ENCODE measurements around the gene BRIP1.
"Not testable (repeated sequence)": the region's sequence is repeated elsewhere in the genome, so short reads cannot be mapped to it uniquely, and the experiment has no call there.

BRIP1 gene

DNA sequence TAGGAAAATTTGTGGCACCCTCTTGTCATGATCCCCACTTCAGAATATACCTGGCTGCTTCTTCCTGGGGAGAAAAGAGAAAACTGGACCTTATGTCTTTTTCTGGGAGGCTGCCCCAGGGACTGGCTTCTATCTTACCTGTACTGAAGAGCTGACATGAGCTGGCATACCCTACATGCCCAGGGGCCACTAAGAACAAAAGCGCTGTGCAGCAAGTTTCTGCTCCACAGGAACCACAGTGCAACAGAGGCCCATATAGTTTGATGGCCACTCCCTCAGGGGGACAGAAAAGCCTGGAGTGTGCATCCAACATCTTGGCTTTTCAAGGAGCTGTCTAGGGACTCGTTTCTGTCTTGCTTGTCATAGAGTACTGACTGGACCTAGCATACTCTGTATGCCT, 175.6 kb downstream of the BRIP1 start:
- no peak overlapping the region for H3K4me3 ChIP-seq (ENCODE audit: low read length)
- H3K36me3 ChIP-seq (ENCODE audit: insufficient read depth, low read length) = no peaks in the 10 kb centered on the region
- no peak overlapping the region for H3K9ac ChIP-seq (ENCODE audit: low read depth, low read length)
- no peak overlapping the region for H3K4me2 ChIP-seq (ENCODE audit: low read length)
- no peaks in the 10 kb centered on the region for H3K27me3 ChIP-seq (ENCODE audit: control insufficient read depth, insufficient read depth, low read length)
- H3K9me3 ChIP-seq (replicated peaks; ENCODE audit: low read length) = no peaks in the 10 kb centered on the region
- no peaks in the 10 kb centered on the region for H3K4me1 ChIP-seq (ENCODE audit: control insufficient read depth, insufficient read depth, low read length)

DNA sequence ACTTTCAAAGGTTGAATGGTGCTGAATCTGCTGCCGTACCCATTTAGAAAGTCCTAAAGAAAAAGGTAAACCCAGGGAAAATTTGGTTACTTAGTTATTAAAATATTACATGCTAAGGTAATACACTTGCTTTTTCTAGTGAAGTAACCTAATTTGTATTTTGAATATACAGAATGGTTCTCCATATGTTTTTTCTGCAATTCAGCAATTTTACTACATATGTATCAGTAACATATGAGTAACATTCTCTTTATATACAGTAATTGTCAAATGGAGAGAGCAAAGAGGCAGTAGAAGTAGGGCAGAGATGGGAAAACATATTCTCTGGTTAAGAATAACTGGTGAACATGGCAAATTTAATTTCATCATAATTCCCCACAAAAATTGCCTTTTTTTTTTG, 177.2 kb downstream of the BRIP1 start:
- Histone ChIP-seq H3K4me2 (ENCODE audit: low read length) (no peak overlapping the region), H3K9ac (ENCODE audit: low read depth, low read length) (no peak overlapping the region), H3K4me1 (ENCODE audit: control insufficient read depth, insufficient read depth, low read length) (no peaks in the 10 kb centered on the region), H3K36me3 (ENCODE audit: insufficient read depth, low read length) (no peaks in the 10 kb centered on the region), H3K9me3 (replicated peaks; ENCODE audit: low read length) (no peaks in the 10 kb centered on the region), H3K27me3 (ENCODE audit: control insufficient read depth, insufficient read depth, low read length) (no peaks in the 10 kb centered on the region), H3K4me3 (ENCODE audit: low read length) (no peak overlapping the region)

DNA sequence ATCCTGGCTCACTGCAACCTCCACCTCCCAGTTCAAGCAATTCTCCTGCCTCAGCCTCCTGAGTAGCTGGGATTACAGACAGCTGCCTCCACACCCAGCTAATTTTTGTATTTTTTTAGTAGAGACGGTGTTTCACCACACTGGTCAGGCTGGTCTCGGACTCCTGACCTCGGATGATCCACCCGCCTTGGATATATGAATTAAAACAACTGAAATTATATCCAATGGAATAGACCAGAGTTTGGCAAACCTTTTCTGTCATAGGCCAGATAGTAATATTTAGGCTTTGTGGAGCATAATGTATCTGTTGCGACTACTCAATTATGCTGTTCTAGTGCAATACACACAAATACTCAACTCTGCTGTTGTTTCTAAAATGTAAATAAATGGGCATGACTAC, 178.5 kb downstream of the BRIP1 start:
- H3K4me1 ChIP-seq (ENCODE audit: control insufficient read depth, insufficient read depth, low read length) = no peaks in the 10 kb centered on the region
- H3K36me3 ChIP-seq (ENCODE audit: insufficient read depth, low read length) = no peaks in the 10 kb centered on the region
- no peak overlapping the region for H3K4me2 ChIP-seq (ENCODE audit: low read length)
- no peaks in the 10 kb centered on the region for H3K9me3 ChIP-seq (replicated peaks; ENCODE audit: low read length)
- no peak overlapping the region for H3K4me3 ChIP-seq (ENCODE audit: low read length)
- no peaks in the 10 kb centered on the region for H3K27me3 ChIP-seq (ENCODE audit: control insufficient read depth, insufficient read depth, low read length)
- no peak overlapping the region for H3K9ac ChIP-seq (ENCODE audit: low read depth, low read length)

DNA sequence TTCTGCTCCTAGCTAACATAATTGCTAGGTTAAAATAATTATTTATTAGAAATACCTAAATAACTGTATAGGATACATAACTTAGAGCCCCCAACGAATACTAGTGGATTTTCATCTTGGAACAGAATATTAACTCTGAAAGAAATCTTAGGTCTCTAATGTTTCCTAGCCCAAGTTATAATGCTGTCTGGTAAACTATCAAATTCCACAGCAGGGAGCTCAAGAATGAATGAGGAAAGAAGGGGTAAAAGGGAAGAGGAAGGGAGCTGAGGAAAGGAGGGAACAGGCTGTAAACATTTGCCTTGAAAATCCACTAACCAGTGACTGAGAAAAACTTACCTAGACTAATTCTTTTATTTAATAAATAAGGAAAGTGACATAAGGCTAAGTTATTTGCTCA, 179.2 kb downstream of the BRIP1 start:
- H3K4me2 ChIP-seq (ENCODE audit: low read length) = no peak overlapping the region

DNA sequence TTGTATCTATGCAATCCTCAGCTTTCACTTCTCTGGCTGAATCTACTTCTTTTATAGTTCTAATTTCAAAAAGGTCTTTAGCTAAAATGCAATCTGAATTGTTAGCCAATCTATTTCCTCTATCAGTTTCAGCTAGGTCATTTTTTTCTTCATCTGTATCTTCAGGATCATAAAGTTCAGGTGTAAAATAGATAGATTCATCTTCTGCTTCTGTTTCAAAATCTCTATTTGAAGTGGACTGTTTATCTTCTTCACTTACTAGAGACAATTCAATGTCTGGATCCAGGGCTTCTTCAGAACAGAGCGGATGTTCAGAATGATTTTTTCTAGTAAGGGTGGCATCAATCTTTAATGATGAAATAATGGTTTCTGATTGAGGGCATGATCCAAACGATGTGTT, 179.9 kb downstream of the BRIP1 start:
- Histone ChIP-seq H3K4me2 (ENCODE audit: low read length) (no peak overlapping the region), H3K27me3 (ENCODE audit: control insufficient read depth, insufficient read depth, low read length) (no peaks in the 10 kb centered on the region), H3K4me1 (ENCODE audit: control insufficient read depth, insufficient read depth, low read length) (no peaks in the 10 kb centered on the region), H3K36me3 (ENCODE audit: insufficient read depth, low read length) (no peaks in the 10 kb centered on the region), H3K4me3 (ENCODE audit: low read length) (no peak overlapping the region), H3K9me3 (replicated peaks; ENCODE audit: low read length) (no peaks in the 10 kb centered on the region), H3K9ac (ENCODE audit: low read depth, low read length) (no peak overlapping the region)

More for the DNA sequence above, 179.2 kb downstream of the BRIP1 start:
- H3K4me1 ChIP-seq (ENCODE audit: control insufficient read depth, insufficient read depth, low read length) = no peaks in the 10 kb centered on the region
- no peaks in the 10 kb centered on the region for H3K27me3 ChIP-seq (ENCODE audit: control insufficient read depth, insufficient read depth, low read length)
- H3K9me3 ChIP-seq (replicated peaks; ENCODE audit: low read length) = no peaks in the 10 kb centered on the region
- no peak overlapping the region for H3K9ac ChIP-seq (ENCODE audit: low read depth, low read length)
- no peaks in the 10 kb centered on the region for H3K36me3 ChIP-seq (ENCODE audit: insufficient read depth, low read length)
- no peak overlapping the region for H3K4me3 ChIP-seq (ENCODE audit: low read length)

- H3K9me3 ChIP-seq (replicated peaks; ENCODE audit: low read length) = no peaks in the 10 kb centered on the region
- no peak overlapping the region for H3K4me2 ChIP-seq (ENCODE audit: low read length)
Measured at GRCh38 chr17:61680921-61681320, 182.4 kb downstream of the BRIP1 start.

DNA sequence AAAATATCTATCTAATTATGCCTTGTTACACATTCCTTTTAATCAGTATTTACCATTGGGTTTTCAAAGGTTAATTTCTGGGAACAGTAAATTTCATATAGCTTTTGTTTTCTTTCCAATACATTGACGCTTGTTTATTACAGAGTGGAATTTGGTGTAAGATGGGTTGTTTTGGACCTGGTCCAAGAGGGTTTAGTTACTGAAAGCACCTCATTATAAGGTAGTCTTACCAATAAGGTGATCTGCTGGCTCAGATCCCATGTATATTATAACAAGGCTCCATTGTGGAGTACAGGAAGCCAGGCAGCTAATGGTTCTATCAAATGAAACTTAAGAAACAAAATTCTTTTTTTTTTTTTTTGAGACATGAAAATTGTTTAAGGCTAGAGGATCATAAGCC, 185.0 kb downstream of the BRIP1 start:
- no peak overlapping the region for H3K4me2 ChIP-seq (ENCODE audit: low read length)
- H3K9ac ChIP-seq (ENCODE audit: low read depth, low read length) = no peak overlapping the region
- no peak overlapping the region for H3K4me3 ChIP-seq (ENCODE audit: low read length)
- no peaks in the 10 kb centered on the region for H3K9me3 ChIP-seq (replicated peaks; ENCODE audit: low read length)
- no peaks in the 10 kb centered on the region for H3K4me1 ChIP-seq (ENCODE audit: control insufficient read depth, insufficient read depth, low read length)
- no peaks in the 10 kb centered on the region for H3K36me3 ChIP-seq (ENCODE audit: insufficient read depth, low read length)
- no peaks in the 10 kb centered on the region for H3K27me3 ChIP-seq (ENCODE audit: control insufficient read depth, insufficient read depth, low read length)

More at GRCh38 chr17:61680921-61681320, 182.4 kb downstream of the BRIP1 start:
- Histone ChIP-seq H3K4me3 (ENCODE audit: low read length) (no peak overlapping the region), H3K9ac (ENCODE audit: low read depth, low read length) (no peak overlapping the region), H3K27me3 (ENCODE audit: control insufficient read depth, insufficient read depth, low read length) (no peaks in the 10 kb centered on the region), H3K4me1 (ENCODE audit: control insufficient read depth, insufficient read depth, low read length) (no peaks in the 10 kb centered on the region), H3K36me3 (ENCODE audit: insufficient read depth, low read length) (no peaks in the 10 kb centered on the region)

DNA sequence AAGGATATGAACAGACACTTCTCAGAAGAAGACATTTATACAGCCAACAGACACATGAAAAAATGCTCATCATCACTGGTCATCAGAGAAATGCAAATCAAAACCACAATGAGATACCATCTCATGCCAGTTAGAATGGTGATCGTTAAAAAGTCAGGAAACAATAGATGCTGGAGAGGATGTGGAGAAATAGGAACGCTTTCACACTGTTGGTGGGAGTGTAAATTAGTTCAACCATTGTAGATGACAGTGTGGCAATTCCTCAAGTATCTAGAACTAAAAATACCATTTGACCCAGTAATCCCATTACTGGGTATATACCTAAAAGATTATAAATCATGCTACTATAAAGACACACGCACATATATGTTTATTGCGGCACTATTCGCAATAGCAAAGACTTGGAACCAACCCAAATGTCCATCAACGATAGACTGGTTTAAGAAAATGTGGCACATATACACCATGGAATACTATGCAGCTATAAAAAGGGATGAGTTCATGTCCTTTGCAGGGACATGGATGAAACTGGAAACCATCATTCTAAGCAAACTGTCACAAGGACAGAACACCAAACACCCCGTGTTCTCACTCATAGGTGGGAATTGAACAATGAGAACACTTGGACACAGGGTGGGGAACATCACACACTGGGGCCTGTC, 186.0 kb downstream of the BRIP1 start:
- not testable (repeated sequence) for H3K36me3 ChIP-seq (ENCODE audit: insufficient read depth, low read length); H3K9me3 ChIP-seq (replicated peaks; ENCODE audit: low read length); H3K4me2 ChIP-seq (ENCODE audit: low read length); H3K4me1 ChIP-seq (ENCODE audit: control insufficient read depth, insufficient read depth, low read length); H3K4me3 ChIP-seq (ENCODE audit: low read length); H3K9ac ChIP-seq (ENCODE audit: low read depth, low read length); H3K27me3 ChIP-seq (ENCODE audit: control insufficient read depth, insufficient read depth, low read length)

GRCh38 chr17:61676522-61676921, 186.8 kb downstream of the BRIP1 start:
- H3K27me3 ChIP-seq (ENCODE audit: control insufficient read depth, insufficient read depth, low read length); H3K9me3 ChIP-seq (replicated peaks; ENCODE audit: low read length); H3K4me3 ChIP-seq (ENCODE audit: low read length); H3K36me3 ChIP-seq (ENCODE audit: insufficient read depth, low read length); H3K4me2 ChIP-seq (ENCODE audit: low read length); H3K9ac ChIP-seq (ENCODE audit: low read depth, low read length); H3K4me1 ChIP-seq (ENCODE audit: control insufficient read depth, insufficient read depth, low read length): not testable (repeated sequence)

GRCh38 chr17:61674609-61675008, 188.7 kb downstream of the BRIP1 start:
- not testable (repeated sequence) for H3K9me3 ChIP-seq (replicated peaks; ENCODE audit: low read length); H3K4me1 ChIP-seq (ENCODE audit: control insufficient read depth, insufficient read depth, low read length); H3K36me3 ChIP-seq (ENCODE audit: insufficient read depth, low read length); H3K9ac ChIP-seq (ENCODE audit: low read depth, low read length); H3K4me3 ChIP-seq (ENCODE audit: low read length); H3K27me3 ChIP-seq (ENCODE audit: control insufficient read depth, insufficient read depth, low read length); H3K4me2 ChIP-seq (ENCODE audit: low read length)

- H3K27me3 ChIP-seq (ENCODE audit: control insufficient read depth, insufficient read depth, low read length) = not testable (repeated sequence)
Measured at GRCh38 chr17:61673019-61673897, 190.1 kb downstream of the BRIP1 start.

DNA sequence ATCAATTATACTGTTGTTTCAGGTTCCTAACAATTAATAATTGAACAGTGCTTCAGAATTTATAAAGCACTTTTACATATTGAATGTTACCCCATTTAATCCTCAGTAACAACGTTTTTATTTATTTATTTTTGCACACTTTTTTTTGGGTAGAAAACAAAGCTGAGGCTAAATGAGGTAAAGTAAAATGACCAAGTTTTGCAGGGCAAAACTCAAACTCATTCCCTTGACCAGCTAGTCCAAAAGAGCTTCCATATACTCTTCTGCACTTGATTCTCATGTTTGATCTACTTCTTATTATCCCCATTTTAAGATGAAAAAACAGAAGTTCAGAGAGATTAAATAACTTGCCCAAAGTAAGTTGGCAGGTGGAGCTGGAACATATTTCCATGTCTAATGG, 191.2 kb downstream of the BRIP1 start:
- Histone ChIP-seq H3K9me3 (replicated peaks; ENCODE audit: low read length) (no peaks in the 10 kb centered on the region), H3K9ac (ENCODE audit: low read depth, low read length) (no peak overlapping the region), H3K27me3 (ENCODE audit: control insufficient read depth, insufficient read depth, low read length) (no peaks in the 10 kb centered on the region)

More at GRCh38 chr17:61673019-61673897, 190.1 kb downstream of the BRIP1 start:
- H3K4me2 ChIP-seq (ENCODE audit: low read length); H3K9ac ChIP-seq (ENCODE audit: low read depth, low read length); H3K36me3 ChIP-seq (ENCODE audit: insufficient read depth, low read length); H3K9me3 ChIP-seq (replicated peaks; ENCODE audit: low read length); H3K4me1 ChIP-seq (ENCODE audit: control insufficient read depth, insufficient read depth, low read length); H3K4me3 ChIP-seq (ENCODE audit: low read length): not testable (repeated sequence)

More for the DNA sequence above, 191.2 kb downstream of the BRIP1 start:
- H3K4me3 ChIP-seq (ENCODE audit: low read length) = no peak overlapping the region
- H3K4me1 ChIP-seq (ENCODE audit: control insufficient read depth, insufficient read depth, low read length) = no peaks in the 10 kb centered on the region
- H3K4me2 ChIP-seq (ENCODE audit: low read length) = no peak overlapping the region
- H3K36me3 ChIP-seq (ENCODE audit: insufficient read depth, low read length) = no peaks in the 10 kb centered on the region
